Measurements from ENCODE around the gene CD7. TPM values are rescaled to one million over a fixed set of nuclear protein-coding genes. Genes with fewer than 3 reads are reported as not detected.
A peak's percentile ranks its signal among the peaks of the same experiment; 100 is the strongest.

Gene CD7
- total RNA-seq, 1 donor from 2014 or later, result 0.75 TPM

DNA sequence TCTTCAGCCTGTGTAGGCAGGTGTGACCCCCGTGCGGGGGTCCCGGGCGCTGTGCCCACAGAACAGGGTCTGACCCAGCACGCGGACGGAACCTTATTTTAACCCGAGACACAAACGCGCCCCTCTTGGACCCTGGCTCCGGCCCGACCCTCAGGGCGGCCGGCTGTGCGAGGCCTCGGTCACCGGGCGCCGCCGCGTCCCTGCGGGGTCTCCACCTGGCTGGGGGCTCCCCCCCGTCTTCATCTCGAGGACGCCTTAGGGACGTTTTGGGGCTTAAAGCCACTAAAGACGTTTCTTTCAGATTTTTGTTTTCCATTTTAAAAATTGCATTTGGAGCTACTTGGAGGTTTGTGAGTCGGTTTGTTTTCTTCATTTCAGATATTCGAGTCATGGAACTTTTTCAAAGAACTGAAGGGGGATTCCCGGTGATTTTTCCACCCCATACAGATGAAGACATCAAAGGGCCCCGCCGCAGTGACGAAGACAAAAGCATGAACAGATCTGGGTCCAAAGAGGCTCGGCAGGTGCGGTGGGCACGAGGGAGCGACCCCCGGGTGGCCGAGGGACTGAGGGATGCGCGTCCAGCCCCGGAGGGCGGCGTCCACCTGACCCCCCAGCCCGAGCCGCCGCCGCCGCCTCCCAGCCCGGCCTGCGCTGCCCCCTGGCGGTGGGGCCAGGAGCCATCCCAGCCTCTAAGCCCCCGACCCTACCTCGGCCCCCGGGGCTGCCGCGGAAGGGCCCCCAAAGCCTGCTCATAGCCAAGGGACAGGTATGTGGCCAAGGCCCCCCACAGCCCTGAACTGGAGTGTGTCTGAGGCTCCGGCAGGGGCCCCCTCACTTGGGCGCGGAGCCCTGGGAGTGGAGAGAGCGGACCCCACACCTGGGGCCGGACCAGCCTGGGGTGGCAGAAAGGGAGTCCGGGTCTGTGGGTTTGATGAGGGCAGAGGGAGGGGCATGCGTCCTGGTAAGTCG is 3.8 kb upstream of the CD7 start:
- intact Hi-C loops (cut with DNase I), result loop anchor here (5.0 kb wide), 2 partner anchors 84 to 114 kb away; no protein-coding TSS in a partner anchor
- ATAC-seq (ENCODE audit: poor library complexity) (peak; percentile 62), DNase-seq (no peak)

DNA sequence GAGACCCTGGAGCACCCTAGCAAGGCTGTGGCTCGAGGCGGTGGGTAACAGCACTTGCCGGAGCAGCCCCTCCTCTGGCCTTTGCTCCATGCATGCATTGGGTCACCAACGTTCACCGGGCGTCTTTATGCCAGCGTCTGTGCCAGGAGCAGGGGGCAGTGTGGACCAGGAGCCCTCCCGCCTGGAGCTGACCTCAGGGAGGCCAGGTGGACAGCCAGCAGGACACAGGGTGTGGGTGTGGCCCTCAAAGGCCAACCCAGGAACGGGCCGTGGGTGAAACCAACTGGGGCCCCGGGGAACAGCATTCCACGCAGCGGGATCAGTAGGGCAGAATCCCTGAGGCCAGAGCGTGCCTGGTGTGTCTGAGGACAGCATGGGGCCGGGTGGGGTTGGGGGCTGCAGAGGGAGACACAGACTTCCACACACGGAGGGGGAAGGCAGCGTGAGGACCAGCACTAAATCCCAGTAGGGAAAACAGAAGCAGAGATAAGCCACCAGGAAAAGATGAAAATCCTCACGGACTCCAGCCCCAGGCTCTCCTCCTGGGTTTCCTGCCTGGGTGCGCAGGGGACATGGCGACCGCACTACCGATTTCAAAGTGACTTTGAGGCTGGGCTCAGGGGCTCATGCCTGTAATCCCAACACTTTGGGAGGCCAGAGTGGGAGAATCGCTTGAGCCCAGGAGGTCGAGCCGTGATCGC is 2.9 kb upstream of the CD7 start:
- intact Hi-C loops (cut with DNase I), result loop anchor here (5.0 kb wide), 2 partner anchors 83 to 113 kb away; no protein-coding TSS in a partner anchor
- DNase-seq (no peak), ATAC-seq (ENCODE audit: poor library complexity) (no peak)

DNA sequence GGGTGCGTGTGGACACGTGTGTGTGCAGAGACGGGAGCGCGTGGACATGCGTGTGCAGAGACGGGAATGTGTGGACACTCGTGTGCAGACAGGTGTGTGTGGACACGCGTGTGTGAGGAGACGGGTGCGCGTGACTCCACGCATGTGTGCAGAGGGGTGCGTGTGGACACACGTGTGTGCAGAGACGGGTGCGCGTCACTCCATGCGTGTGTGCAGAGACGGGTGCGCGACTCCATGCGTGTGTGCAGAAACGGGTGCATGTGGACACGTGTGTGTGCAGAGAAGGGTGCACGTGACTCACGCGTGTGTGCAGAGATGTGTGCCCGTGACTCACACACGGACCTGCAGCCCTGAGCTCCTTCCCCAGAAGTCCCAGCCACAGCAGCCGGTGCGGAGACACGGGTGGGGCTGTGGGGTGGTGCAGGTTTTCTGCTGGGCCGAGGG is 2.2 kb upstream of the CD7 start:
- ATAC-seq (ENCODE audit: poor library complexity) (no peak), DNase-seq (no peak)
- intact Hi-C loops (cut with DNase I), result loop anchor here (5.0 kb wide), 2 partner anchors 82 to 112 kb away; no protein-coding TSS in a partner anchor

DNA sequence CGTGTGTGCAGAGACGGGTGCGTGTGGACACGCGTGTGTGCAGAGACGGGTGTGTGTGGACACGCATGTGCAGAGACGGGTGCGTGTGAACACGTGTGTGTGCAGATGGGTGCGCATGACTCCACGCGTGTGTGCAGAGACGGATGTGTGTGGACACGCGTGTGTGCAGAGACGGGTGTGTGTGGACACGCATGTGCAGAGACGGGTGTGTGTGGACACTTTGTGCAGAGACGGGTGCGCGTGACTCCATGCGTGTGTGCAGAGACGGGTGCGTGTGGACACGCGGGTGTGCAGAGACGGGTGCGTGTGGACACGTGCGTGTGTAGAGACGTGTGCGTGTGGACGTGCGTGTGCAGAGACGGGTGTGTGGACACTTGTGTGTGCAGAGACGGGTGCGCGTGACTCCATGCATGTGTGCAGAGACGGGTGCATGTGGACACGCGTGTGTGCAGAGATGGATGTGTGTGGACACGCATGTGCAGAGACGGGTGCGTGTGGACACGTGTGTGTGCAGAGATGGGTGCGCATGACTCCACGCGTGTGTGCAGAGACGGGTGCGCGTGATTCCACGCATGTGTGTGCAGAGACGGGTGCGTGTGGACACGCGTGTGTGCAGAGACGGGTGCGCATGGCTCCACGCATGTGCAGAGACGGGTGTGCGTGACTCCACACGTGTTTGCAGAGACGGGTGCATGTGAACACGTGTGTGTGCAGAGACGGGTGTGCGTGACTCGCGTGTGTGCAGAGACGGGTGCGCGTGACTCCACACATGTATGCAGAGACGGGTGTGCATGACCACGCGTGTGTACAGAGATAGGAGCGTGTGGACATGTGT is 1.6 kb upstream of the CD7 start:
- DNase-seq, result no peak
- no peak for ATAC-seq (ENCODE audit: poor library complexity)
- intact Hi-C loops (cut with DNase I), result no loop called here

DNA sequence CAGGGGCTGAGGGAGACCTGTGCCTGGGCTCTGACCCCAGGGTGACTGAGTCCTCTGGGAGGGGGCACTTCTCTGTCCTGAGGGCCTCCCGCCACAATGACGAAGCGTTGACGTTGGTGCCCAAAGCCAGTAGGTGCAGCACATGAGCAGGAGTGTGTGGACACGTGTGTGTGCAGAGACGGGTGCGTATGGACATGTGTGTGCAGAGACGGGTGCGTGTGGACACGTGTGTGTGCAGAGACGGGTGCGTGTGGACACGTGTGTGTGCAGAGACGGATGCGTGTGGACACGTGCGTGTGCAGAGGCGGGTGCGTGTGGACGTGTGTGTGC is 726 bp upstream of the CD7 start:
- intact Hi-C loops (cut with DNase I), result no loop called here
- DNase-seq, result no peak
- no peak for ATAC-seq (ENCODE audit: poor library complexity)

DNA sequence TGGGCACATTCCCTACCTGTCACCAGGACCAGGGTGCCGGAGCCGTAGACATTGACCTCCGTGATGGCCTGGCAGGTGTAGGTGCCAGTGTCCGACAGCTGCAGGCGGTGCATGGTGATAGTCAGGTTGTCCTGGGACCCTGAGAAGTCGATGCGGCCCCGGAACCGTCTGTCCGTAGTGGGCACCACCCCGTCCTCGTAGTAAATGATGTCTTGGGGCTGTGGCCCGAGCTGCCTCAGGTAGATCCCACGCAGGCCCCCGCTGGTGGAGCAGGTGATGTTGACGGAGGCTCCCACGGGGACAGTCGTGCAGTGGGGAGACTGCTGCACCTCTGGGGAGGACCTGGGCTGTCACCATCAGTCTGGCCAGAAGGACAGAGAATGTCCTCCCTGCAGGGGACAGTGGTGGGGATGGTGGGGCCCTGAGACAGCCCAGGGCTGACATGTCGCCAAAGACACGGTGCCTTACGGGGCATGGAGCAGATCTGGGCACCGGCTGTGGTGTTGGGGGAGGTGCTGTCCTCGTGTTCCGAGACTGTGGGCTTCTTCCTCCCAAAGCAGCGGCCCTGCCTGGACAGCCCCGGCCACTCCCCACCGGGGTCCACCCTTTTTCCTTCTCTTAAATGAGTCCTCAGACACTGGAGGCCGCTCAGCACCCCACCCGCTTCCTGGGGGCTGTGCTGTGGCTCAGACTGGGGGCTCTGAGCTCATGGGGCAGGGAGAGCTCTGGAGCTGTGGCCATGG is 586 bp downstream of the CD7 start:
- ATAC-seq (ENCODE audit: poor library complexity) (no peak), DNase-seq (peak; percentile 35)
- intact Hi-C loops (cut with DNase I), result no loop called here

DNA sequence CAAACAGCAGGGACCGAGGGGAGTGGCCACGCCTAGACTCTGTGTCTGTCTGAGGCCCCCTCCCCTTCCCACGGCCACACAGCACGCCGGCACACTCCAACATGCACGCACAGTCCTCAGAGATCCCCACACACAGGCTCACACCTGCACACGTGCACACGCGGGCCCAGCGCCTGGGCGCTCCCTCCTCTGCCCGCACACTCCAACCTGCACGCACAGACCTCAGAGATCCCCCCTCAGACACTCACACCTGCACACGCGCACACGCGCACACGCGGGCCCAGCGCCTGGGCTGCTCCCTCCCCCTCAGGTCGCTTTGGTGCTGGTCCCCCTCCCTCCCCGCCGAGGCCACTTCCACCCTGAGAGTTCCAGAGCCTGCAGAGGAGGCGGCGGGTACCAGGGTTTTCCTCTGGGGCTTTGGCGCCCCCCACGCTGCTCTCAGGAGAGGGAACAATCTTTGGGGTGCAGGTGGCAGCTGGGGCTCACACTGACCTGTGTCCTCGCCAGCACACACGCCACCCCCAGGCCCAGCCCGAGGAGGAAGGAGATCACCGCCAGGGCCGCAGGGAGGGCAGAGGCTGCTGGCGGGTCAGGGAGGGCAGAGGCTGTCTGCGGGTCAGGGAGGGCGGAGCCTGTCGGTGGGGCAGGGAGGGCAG is 1.6 kb downstream of the CD7 start:
- DNase-seq (no peak), ATAC-seq (ENCODE audit: poor library complexity) (peak; percentile 28)
- intact Hi-C loops (cut with DNase I), result no loop called here

DNA sequence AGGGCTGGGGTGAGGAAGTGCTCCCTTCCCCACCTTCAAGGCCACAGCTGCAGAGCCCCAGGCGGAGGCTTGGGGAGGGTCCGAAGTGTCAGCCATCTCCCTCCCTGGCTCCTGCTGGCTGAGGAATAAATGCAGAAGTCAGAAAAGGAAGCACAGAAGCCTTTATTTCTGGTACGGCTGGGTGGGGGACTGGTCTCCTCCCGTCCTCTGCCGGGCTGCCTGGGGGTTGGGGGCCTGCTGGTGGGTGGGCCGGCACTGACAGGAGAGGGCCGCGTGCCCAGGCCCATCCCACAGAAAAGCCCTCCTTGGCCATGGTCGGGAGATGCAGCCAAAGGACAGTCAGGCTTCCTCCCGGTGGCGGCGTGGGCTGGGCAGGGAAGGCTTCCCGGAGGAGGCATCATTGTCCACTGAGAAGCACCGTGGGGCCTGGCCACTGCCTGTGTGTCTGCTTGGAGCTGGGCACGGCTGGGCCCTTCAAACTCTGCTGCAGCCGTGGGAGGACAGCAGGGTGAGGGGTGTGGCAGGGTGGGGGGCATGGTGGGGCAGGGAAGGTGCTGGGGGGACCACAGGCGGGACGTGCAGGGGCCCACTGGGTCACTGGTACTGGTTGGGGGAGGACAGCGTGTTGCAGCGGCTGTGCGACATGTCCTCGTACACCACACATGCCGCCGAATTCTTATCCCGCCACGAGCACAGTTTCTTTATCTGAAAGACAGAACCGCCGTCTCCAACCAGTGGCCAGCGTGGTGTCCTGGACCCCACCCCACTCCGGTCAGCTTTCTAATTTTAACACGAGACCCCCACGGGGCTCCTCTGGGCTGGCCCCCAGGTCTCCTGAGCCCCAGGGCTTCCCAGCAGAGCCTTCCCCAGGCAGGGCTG is 2.4 kb downstream of the CD7 start:
- DNase-seq, result no peak
- no peak for ATAC-seq (ENCODE audit: poor library complexity)
- intact Hi-C loops (cut with DNase I), result no loop called here

DNA sequence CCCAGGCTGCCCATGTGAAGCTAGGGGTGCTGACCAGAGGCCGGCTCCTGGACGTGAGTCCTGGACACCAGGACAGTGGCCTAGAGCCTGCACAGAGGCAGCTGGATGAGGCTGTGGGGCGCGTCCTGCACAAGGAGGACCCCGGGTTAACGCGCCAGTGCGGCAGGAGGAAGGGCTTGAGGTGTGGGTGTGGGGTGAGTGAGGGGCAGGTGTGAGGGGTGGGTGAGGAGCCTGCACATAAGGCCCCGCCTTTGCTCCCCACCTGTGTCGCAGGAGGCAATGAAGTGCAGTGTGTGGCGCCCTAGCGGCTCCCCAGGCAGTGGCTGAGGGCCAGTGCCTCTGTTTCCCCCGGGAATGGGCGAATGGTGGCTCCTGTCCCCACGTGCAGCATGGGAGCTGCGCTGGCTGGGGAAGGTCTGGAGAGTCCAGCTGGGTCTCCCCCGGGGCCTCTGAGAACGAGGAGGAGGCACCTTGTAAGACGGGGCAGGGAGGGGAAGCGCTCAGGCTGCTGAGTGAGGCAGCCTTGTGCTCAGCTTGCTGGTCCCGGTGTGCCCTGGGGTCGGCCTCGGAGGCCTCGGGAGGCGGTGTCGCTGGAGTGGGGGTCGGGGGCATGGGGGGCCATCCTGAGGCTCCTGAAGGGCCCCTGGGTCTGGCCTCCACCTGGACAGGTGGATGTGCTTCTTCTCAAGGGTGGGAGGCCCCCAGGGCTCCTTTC is 3.2 kb downstream of the CD7 start:
- DNase-seq, result no peak
- intact Hi-C loops (cut with DNase I), result no loop called here
- no peak for ATAC-seq (ENCODE audit: poor library complexity)

DNA sequence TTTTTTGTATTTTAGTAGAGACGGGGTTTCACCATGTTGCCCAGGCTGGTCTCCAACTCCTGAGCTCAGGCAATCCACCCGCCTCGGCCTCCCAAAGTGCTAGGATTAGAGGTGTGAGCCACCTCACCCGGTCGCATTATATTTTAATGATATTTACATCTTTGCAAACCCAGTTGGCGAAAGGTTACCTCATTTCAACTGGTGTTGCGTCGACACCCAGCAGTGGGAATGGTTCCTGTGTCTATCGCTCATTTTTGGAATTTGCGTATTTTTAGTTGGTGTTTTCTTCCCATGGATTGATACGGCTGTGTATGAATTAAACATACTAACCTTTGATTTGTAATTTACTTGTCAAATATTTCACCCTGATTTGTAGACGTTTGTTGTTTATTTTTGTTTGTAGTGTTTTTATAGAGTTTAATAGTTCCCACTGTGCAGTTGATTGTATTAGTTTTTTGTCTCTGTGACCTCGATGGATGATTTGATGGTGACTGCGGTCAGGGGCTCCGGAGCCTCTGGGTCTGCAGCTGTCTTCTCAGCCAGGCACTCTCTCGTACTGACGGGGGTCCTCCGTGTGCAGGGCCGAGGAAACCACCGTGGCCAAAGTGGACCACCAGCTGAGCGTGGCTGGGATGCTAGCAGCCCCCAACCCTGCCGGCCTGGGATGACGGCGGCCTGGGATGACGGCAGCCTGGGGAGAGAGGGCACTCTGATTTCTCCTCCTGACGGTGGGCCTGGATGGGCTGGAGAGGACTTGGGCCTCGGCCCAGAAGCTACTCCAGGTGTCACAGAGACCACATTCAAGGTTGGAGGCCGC is 4.0 kb downstream of the CD7 start:
- intact Hi-C loops (cut with DNase I), result no loop called here
- ATAC-seq (ENCODE audit: poor library complexity) (no peak), DNase-seq (no peak)

DNA sequence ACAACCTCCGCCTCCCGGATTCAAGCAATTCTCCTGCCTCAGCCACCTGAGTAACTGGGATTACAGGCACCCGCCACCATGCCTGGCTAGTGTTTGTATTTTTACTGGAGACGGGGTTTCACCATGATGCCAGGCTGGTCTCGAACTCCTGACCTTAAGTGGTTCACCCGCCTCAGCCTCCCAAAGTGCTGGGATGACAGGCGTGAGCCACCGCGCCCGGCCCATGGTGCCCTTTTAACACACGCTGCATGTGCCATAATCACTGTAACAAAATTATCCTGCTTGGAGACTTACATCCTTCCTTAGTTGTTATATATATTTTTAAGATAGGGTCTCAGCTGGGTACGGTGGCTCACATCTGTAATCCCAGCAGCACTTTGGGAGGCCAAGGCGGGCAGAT is 5.4 kb downstream of the CD7 start:
- no peak for DNase-seq
- no peak for ATAC-seq (ENCODE audit: poor library complexity)
- intact Hi-C loops (cut with DNase I), result no loop called here

DNA sequence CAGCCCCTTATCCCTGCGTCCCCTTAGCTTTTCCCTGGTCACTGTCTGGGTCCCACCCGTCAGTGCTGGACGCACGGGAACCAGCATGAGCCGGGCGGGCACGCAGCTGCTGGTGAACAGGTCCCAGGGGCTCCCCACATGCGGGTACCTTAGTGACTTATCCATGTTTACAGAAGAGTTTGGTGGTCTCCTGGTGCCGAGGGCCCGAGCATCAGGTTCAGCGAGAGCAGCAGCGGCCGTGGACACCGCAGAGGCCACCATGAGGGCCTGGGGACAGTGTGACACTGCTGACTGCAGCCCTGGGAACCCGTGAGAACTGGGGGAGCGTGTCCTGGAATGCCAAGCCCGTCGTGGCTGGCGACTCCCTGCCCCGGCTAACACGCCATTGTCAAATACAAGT is 6.5 kb downstream of the CD7 start:
- ATAC-seq (ENCODE audit: poor library complexity) (no peak), DNase-seq (no peak)
- intact Hi-C loops (cut with DNase I), result no loop called here

DNA sequence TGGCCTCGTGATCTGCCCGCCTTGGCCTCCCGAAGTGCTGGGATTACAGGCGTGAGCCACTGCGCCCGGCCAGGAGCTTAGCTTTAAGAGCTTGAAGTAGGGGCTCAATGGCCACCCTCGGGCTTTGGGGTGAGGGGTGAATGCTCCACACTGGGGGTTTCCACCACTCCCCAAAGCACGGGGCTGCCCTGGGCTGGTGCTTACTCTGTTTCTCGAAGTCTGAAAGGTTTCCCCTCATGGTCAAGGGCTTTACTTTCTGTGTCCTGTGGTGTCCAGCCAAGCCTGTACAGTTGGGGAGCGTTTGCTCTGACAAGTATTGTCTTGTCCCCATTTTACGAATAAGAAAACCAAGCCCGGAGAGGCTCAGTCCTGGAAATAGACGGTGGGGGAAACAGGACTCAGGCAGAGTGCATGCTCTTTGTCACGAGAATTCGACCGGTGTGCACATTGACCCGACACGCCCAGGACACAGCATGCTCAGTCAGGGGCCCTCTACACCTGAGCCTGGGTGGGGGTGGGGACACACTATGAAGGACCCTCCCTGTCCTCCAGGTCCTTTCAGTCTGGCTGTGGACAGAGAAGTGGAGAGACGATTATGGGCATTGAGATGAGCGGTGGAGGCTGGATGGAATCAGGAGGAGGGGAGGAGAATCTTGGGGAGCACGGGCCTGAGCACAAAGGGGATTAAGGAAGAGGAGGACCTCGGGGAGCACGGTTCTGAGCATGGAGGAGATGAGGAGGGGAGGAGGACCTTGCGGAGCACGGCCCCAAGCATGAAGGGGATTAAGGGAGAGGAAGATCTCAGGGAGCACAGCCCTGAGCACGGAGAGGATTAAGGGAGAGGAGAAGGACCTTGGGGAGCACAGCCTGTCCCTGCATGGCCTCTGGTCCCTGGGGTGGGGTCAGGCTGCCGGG is 7.5 kb downstream of the CD7 start:
- DNase-seq (no peak), ATAC-seq (ENCODE audit: poor library complexity) (no peak)
- intact Hi-C loops (cut with DNase I), result no loop called here

DNA sequence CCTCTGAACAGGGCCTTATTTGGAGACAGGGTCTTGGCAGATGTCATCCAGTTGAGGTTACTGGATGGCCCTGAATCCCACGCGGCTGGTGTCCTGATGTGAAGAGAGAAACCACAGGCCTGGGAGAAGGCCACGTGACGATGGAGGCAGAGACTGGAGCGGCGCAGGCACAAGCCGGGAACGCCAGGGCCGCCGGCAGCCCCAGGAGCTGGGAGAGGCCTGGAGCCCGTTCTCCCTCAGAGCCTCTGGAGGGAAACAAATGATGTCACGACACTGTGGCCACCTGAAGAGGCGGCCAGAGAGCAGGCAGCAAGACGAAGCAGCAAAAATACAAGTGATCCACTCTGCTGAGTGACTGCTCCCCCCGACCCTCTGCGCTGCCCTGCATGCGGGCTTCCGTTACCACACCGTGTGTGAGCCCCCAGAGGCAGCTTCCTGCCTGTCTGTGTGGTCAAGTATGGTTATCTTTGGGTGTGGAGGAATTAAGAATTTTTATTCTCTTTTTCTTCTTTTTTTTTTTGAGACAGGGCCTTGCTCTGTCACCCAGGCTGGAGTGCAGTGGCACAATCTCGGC is 11.6 kb downstream of the CD7 start:
- DNase-seq, result no peak
- no peak for ATAC-seq (ENCODE audit: poor library complexity)
- intact Hi-C loops (cut with DNase I), result no loop called here

Data from Right ventricle myocardium superior (tissue), 1 donor.